ENCODE results near the gene TTBK2. TPM values are rescaled to one million over a fixed set of nuclear protein-coding genes. Genes with fewer than 3 reads are reported as not detected.

Gene TTBK2
- 7.4 and 13.5 TPM in 2 replicates for total RNA-seq

DNA sequence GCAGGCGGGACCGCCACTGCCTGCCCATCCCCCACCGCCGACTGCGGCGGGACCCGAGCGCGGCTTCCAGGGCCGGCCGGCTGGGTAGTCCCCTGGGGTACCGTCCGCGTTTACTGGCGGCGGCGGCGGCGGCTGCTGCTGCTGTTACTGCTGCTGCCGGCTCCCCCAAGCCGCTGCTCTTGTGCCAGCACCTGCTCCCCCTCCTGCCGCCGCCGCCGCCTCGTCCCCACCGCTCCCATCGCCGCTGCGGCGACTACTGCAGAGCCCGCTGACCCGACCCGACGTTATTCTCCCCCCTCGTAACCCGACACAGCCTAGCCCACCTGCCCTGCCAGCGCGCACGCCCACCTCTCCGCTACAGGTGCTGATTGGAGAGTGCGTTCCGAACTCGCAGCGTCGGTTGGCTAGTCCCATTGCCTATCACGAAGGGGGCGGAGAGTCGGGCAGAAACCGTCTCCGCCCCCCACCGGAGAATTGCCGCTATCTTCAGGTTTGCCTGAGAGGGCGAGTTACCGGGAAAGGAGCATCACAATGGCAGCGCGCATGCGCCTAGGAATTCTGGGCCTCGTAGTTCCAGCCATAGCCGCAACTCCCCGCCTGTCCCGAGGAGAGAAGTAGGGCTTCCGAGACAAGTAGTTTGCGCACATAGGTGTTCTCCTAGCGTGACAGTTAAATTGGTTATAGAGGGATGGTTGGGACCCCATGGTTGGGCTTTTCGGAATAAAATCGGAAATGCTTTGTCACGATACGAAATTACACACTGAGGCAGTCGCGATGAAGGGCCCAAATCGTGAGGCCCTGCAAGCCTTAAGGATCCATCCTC lies at the start of gene TTBK2:
TTBK2 (minus strand) TSS at position 260 of the 823 bp plus-strand sequence. CDS start 42,161 bp downstream, outside the sequence.

GRCh38 chr15:42736793-42737528 lies 183.6 kb downstream of the TTBK2 start, which contains the start of gene CDAN1:
TSS of gene CDAN1 (minus strand) at chr15:42737128. CDS start at chr15:42737102, 26 bp downstream.

Other genes starting within 250 kb of the TTBK2 start
- 14.0 and 17.6 TPM in 2 replicates for gene CDAN1, start 183.7 kb downstream of the TTBK2 start, total RNA-seq
- 54.2 and 55.2 TPM in 2 replicates for gene UBR1, start 185.3 kb upstream of the TTBK2 start, total RNA-seq
- gene TMEM62, start 212.8 kb upstream of the TTBK2 start, total RNA-seq: 17.2 and 26.3 TPM in 2 replicates

All from uterine smooth muscle cell (primary cell).